K562 (cell line): Measurements from ENCODE around the gene XPR1. TPM values are rescaled to one million over a fixed set of nuclear protein-coding genes. Genes with fewer than 3 reads are reported as not detected.

Experiments used
- ATAC-seq: fragments of 200-7000 bp; cut with Tn5 transposase; 3 replicates; pipeline ENCODE4 v1.9.1; 2020; ENCODE audit warnings: moderate library complexity
- BruUV-seq: library from RNA; stranded (reverse); fragments of 400-500 nt; replicated peaks from 2 replicates; lab custom pipeline; 2021; lab: Mats Ljungman, UMichigan
- CTCF ChIA-PET: fragments of 300-600 bp; formaldehyde crosslinking; extraction: SDS; loops from one replicate; lab custom pipeline; 2021; ENCODE audit warnings: low intra/inter-chr PET ratio; lab: Yijun Ruan, JAX
- POLR2A ChIA-PET: fragments of 300-600, 350-650 bp; sonication (Branson Sonifier 250); formaldehyde crosslinking; extraction: SDS; loops from one replicate; lab custom pipeline; 2021; ENCODE audit warnings: antibody characterized with exemption, inconsistent platforms; lab: Yijun Ruan, JAX
- DNase-seq, 4 experiments: peaks; one replicate each; pipeline versions ENCODE4 v3.0.0 to v3.0.0-alpha.2; 2011 to 2018; ENCODE audit warnings: low spot score in 3 of 4, mixed read lengths in 3 of 4; ENCODE audit errors: extremely low read depth in 1 of 4
- FAIRE-seq: peaks from 2 replicates; lab custom pipeline; 2011; peaks lifted over from hg19 to GRCh38; lab: Jason Lieb, UNC
- H2AFZ ChIP-seq: 2 replicates; pipeline ENCODE4 v1.6.0; 2011; ENCODE audit warnings: low read depth, low read length, control low read depth, inconsistent platforms
- H3K27ac ChIP-seq: fragments of 200-600 bp; 3 replicates; pipeline ENCODE4 v1.8.0; 2011; ENCODE audit warnings: low read depth, mild to moderate bottlenecking, control low read depth, inconsistent platforms, low read length, moderate library complexity, mixed read lengths; ENCODE audit errors: extremely low read depth
- H3K27me3 ChIP-seq, 2 experiments: fragments of 300-600 bp in 1 of 2; 2 replicates in 1 of 2; 3 replicates in 1 of 2; pipeline versions ENCODE4 v1.6.0 to v1.8.0; 2011; ENCODE audit warnings: inconsistent platforms in 2 of 2, low read length in 2 of 2, mild to moderate bottlenecking in 1 of 2, mixed read lengths in 1 of 2, moderate library complexity in 1 of 2; ENCODE audit not compliant: control insufficient read depth in 2 of 2, insufficient read depth in 2 of 2
- H3K36me3 ChIP-seq: fragments of 300-600 bp; 3 replicates; pipeline ENCODE4 v1.8.0; 2011; ENCODE audit warnings: mild to moderate bottlenecking, low read length, inconsistent platforms; ENCODE audit not compliant: control insufficient read depth, insufficient read depth
- H3K4me1 ChIP-seq, 2 experiments: fragments of 200-600 bp in 1 of 2; replicated peaks in 1 of 2; 2 replicates in 1 of 2; 3 replicates in 1 of 2; pipeline versions ENCODE4 v1.5.1 to v1.8.0; 2011; ENCODE audit warnings: inconsistent platforms in 2 of 2, low read length in 2 of 2, mild to moderate bottlenecking in 1 of 2, mixed read lengths in 1 of 2, moderate library complexity in 1 of 2; ENCODE audit not compliant: control insufficient read depth in 2 of 2, insufficient read depth in 2 of 2
- H3K4me2 ChIP-seq: 2 replicates; pipeline ENCODE4 v1.6.1; 2011; ENCODE audit warnings: low read length, control low read depth, inconsistent platforms, mixed read lengths; ENCODE audit not compliant: insufficient read depth
- H3K4me3 ChIP-seq: fragments of 200-600 bp; sonication (generic), shearing (Covaris generic); 2 replicates; pipeline ENCODE4 v1.5.1; 2016; ENCODE audit warnings: control low read depth, inconsistent platforms
- H3K79me2 ChIP-seq: fragments of 200-600 bp; 3 replicates; pipeline ENCODE4 v1.8.0; 2011; ENCODE audit warnings: low read length, inconsistent platforms; ENCODE audit not compliant: control insufficient read depth, insufficient read depth
- H3K9ac ChIP-seq, 2 experiments: 2 replicates each; pipeline versions ENCODE4 v1.6.0 to v1.6.1; 2011; ENCODE audit warnings: low read depth in 2 of 2, low read length in 2 of 2, control low read depth in 1 of 2, inconsistent platforms in 1 of 2, mild to moderate bottlenecking in 1 of 2, mixed read lengths in 1 of 2; ENCODE audit not compliant: insufficient read depth in 1 of 2
- H3K9me1 ChIP-seq: one replicate; pipeline ENCODE4 v1.6.0; 2011; ENCODE audit warnings: inconsistent platforms, mild to moderate bottlenecking, low read length, moderate library complexity; ENCODE audit not compliant: control insufficient read depth, insufficient read depth
- H3K9me3 ChIP-seq: replicated peaks from 2 replicates; pipeline ENCODE4 v1.5.1; 2011; ENCODE audit warnings: low read depth, low read length, inconsistent platforms; ENCODE audit not compliant: control insufficient read depth, insufficient read depth
- H4K20me1 ChIP-seq: replicated peaks from 2 replicates; pipeline ENCODE4 v1.6.1; 2011; ENCODE audit warnings: low read length, inconsistent platforms, mixed read lengths; ENCODE audit not compliant: control insufficient read depth, insufficient read depth
- CREB3 ChIP-seq: fragments of 450-650 bp; conservative IDR thresholded peaks from 2 replicates; pipeline ENCODE4 v1.6.1; 2016; ENCODE audit warnings: missing genetic modification characterization, low read depth, mild to moderate bottlenecking, missing compliant biosample characterization, moderate library complexity
- CXXC5 ChIP-seq: fragments of 250-450 bp; sonication (Bioruptor Pico); IDR thresholded peaks from 2 replicates; pipeline ENCODE4 v1.8.0; 2022; ENCODE audit warnings: inconsistent platforms, mild to moderate bottlenecking, moderate library complexity
- DEAF1 ChIP-seq: fragments of 450-650 bp; formaldehyde crosslinking; IDR thresholded peaks from 2 replicates; pipeline ENCODE4 v1.4.0; 2020; ENCODE audit warnings: mild to moderate bottlenecking, moderate library complexity
- FOS ChIP-seq: IDR thresholded peaks from 3 replicates; pipeline ENCODE4 v1.6.1; 2011; ENCODE audit not compliant: insufficient read length; ENCODE audit errors: extremely low read depth
- HOMEZ ChIP-seq: fragments of 250-450 bp; sonication (Bioruptor Pico); IDR thresholded peaks from 2 replicates; pipeline ENCODE4 v1.4.0; 2020; ENCODE audit warnings: mild to moderate bottlenecking, moderate library complexity
- L3MBTL2 ChIP-seq: fragments of 450-650 bp; IDR thresholded peaks from 2 replicates; pipeline ENCODE4 v1.6.1; 2016; ENCODE audit warnings: mild to moderate bottlenecking, moderate library complexity
- MXI1 ChIP-seq: IDR thresholded peaks from 2 replicates; pipeline ENCODE4 v1.6.1; 2011; ENCODE audit warnings: low read depth, mild to moderate bottlenecking, improper control_type of control experiment, low read length
- SMARCB1 ChIP-seq: IDR thresholded peaks from 2 replicates; pipeline ENCODE4 v1.6.1; 2011; ENCODE audit warnings: improper control_type of control experiment, low read depth; ENCODE audit not compliant: insufficient read length
- TAF9B ChIP-seq: fragments of 450-650 bp; IDR thresholded peaks from 2 replicates; pipeline ENCODE4 v1.6.1; 2018; ENCODE audit warnings: mild to moderate bottlenecking; ENCODE audit not compliant: partially characterized antibody
- ZNF609 ChIP-seq: sonication (generic); formaldehyde crosslinking; IDR thresholded peaks from 2 replicates; pipeline ENCODE4 v1.8.1; 2023; ENCODE audit warnings: missing genetic modification reagents, mild to moderate bottlenecking, borderline replicate concordance
- ZNF76 ChIP-seq: fragments of 250-450 bp; sonication (Bioruptor Pico); IDR thresholded peaks from 2 replicates; pipeline ENCODE4 v1.4.0; 2020; ENCODE audit warnings: mild to moderate bottlenecking, moderate library complexity, borderline replicate concordance
- WGBS: fragments of 100-300 bp; shearing (Covaris generic); methylation state at CpG from one replicate; pipeline ENCODE4 v1.1.6; 2016; ENCODE audit warnings: low coverage, mixed read lengths; ENCODE audit not compliant: insufficient coverage; ENCODE audit errors: missing lambda C conversion rate; 5-methylcytosine and 5-hydroxymethylcytosine counted together
- in situ Hi-C: fragments of 300-500 bp; cut with MboI; formaldehyde crosslinking; loops from 4 replicates; pipeline ENCODE4 v1.15.0; 2018; ENCODE audit warnings: inconsistent platforms, mixed read lengths
- intact Hi-C: fragments of 100-400 bp; cut with micrococcal nuclease; formaldehyde crosslinking; loops from 2 replicates; pipeline ENCODE4 v1.14.2; 2022
- polyA plus RNA-seq, 8 experiments: library from polyadenylated mRNA; depleted of rRNA in 4 of 8; stranded (reverse) in 5 of 8; unstranded in 3 of 8; fragments of >200 nt; fragmentation: Nextera tagmentation in 2 of 8; fragmentation: Illumina TruSeq in 1 of 8; extraction: Ambion mirVana in 2 of 8; extraction: Trizol in 1 of 8; gene quantifications; 2 replicates each; pipeline versions ENCODE4 v1.2.1 to v1.2.3, GENCODE V29; 2011 to 2014; ENCODE audit warnings: inconsistent platforms in 1 of 8, missing spikeins in 1 of 8
- total RNA-seq, 7 experiments: library from RNA; depleted of rRNA in 6 of 7; stranded (reverse); fragments of >200 nt in 6 of 7; fragmentation: Illumina TruSeq in 2 of 7; extraction: Trizol in 2 of 7; gene quantifications; 2 replicates each; pipeline versions ENCODE4 v1.2.1 to v1.2.3, GENCODE V29; 2011 to 2021; ENCODE audit warnings: low replicate concordance in 1 of 7

The XPR1 gene
- total and polyA plus RNA-seq, 9 of the 15 experiments (the other 6 are each of a cell fraction or from before 2014, with no cell fraction given): 3.0 to 66.2 (median 38.6) TPM

GRCh38 chr1:180917306-180918065 lies 285.7 kb downstream of the XPR1 start:
- H2AFZ ChIP-seq: no peak overlapping the region
- H3K9ac ChIP-seq: no peak overlapping the region; a peak in 1 of 4 replicates
- in situ Hi-C loops (no loop called here), intact Hi-C loops (no loop called here)
- no peaks in the 10 kb centered on the region for H3K79me2 ChIP-seq
- H3K9me3 ChIP-seq: no peaks in the 10 kb centered on the region
- no peak overlapping the region for H3K27ac ChIP-seq
- H3K36me3 ChIP-seq: no peaks in the 10 kb centered on the region
- no peak overlapping the region for H3K4me3 ChIP-seq
- no peaks in the 10 kb centered on the region for H4K20me1 ChIP-seq
- H3K9me1 ChIP-seq: no peaks in the 10 kb centered on the region
- BruUV-seq: no TSS peak
- FAIRE-seq (peak; percentile 19), ATAC-seq (no peak), DNase-seq (no peak)
- WGBS: 37% methylated on average over 12 of the region's 12 CpGs
- ChIA-PET POLR2A (no interaction called here), CTCF (no interaction called here)
- H3K4me1 ChIP-seq: peaks cover 13 to 33% of the 10 kb centered on the region in 2 experiments; a peak in 4 of 5 replicates
- no peak overlapping the region for H3K4me2 ChIP-seq
- no peaks in the 10 kb centered on the region; a peak in 1 of 5 replicates for H3K27me3 ChIP-seq
- no peak for TF ChIP-seq ZNF609 (CRISPR knock-in tag)
- TF ChIP-seq HOMEZ (CRISPR knock-in tag): no peak
- TF ChIP-seq CXXC5: no peak
- TF ChIP-seq L3MBTL2: no peak
- no peak for TF ChIP-seq SMARCB1
- no peak for TF ChIP-seq TAF9B
- TF ChIP-seq CREB3 (tag): no peak
- no peak for TF ChIP-seq DEAF1 (CRISPR knock-in tag)
- no peak for TF ChIP-seq ZNF76 (CRISPR knock-in tag)
- no peak for TF ChIP-seq FOS
- TF ChIP-seq MXI1: no peak
- TF ChIP-seq, all 486 proteins: peak for 0
